KMS-11 (cell line): ENCODE data around the gene SLC20A1.
"Not testable (repeated sequence)": the region's sequence is repeated elsewhere in the genome, so short reads cannot be mapped to it uniquely, and the experiment has no call there.

Source experiments
- H2AFZ ChIP-seq: fragments of 200-600 bp; sonication (generic); 2 replicates; pipeline ENCODE4 v1.6.1; 2016; ENCODE audit warnings: antibody characterized with exemption, mixed run types, low read depth
- H3K27ac ChIP-seq: fragments of 200-600 bp; sonication (generic); 2 replicates; pipeline ENCODE4 v1.6.1; 2016; ENCODE audit warnings: mild to moderate bottlenecking, mixed run types
- H3K27me3 ChIP-seq: fragments of 200-600 bp; sonication (generic); 2 replicates; pipeline ENCODE4 v1.6.1; 2017; ENCODE audit warnings: mild to moderate bottlenecking, low read depth, mixed run types, moderate library complexity; ENCODE audit not compliant: insufficient read depth
- H3K36me3 ChIP-seq: fragments of 200-600 bp; sonication (generic); 2 replicates; pipeline ENCODE4 v1.6.1; 2017; ENCODE audit warnings: mild to moderate bottlenecking, mixed run types; ENCODE audit not compliant: insufficient read depth
- H3K4me1 ChIP-seq: fragments of 200-600 bp; sonication (generic); 2 replicates; pipeline ENCODE4 v1.6.1; 2016; ENCODE audit warnings: mild to moderate bottlenecking, low read depth, mixed run types; ENCODE audit not compliant: poor library complexity, severe bottlenecking
- H3K4me2 ChIP-seq: fragments of 200-600 bp; sonication (generic); 2 replicates; pipeline ENCODE4 v1.7.0; 2016; ENCODE audit warnings: mild to moderate bottlenecking, mixed run types
- H3K4me3 ChIP-seq: fragments of 200-600 bp; sonication (generic); IDR thresholded peaks from 2 replicates; pipeline ENCODE4 v1.6.1; 2017; ENCODE audit warnings: low read depth, low read length, mixed read lengths; ENCODE audit not compliant: insufficient read depth
- H3K79me2 ChIP-seq: fragments of 200-600 bp; sonication (generic); 2 replicates; pipeline ENCODE4 v1.6.1; 2016; ENCODE audit warnings: low read depth, mixed run types; ENCODE audit not compliant: insufficient read depth
- H3K9ac ChIP-seq: fragments of 200-600 bp; sonication (generic); 2 replicates; pipeline ENCODE4 v1.6.1; 2016; ENCODE audit warnings: mild to moderate bottlenecking, mixed run types
- H4K20me1 ChIP-seq: fragments of 200-600 bp; sonication (generic); 2 replicates; pipeline ENCODE4 v1.6.1; 2016; ENCODE audit warnings: mild to moderate bottlenecking, mixed run types; ENCODE audit not compliant: insufficient read depth
- CTCF ChIP-seq: fragments of 200-600 bp; sonication (generic); conservative IDR thresholded peaks from 2 replicates; pipeline ENCODE4 v1.6.1; 2017; ENCODE audit warnings: low read depth, mild to moderate bottlenecking, antibody characterized with exemption, low read length, moderate library complexity, mixed read lengths

The SLC20A1 gene

GRCh38 chr2:112705575-112705974 lies 59.8 kb downstream of the SLC20A1 start:
- H2AFZ ChIP-seq = no peak overlapping the region
- H3K4me3 ChIP-seq = no peak overlapping the region
- no peaks in the 10 kb centered on the region for H4K20me1 ChIP-seq
- H3K9ac ChIP-seq = no peak overlapping the region
- TF ChIP-seq CTCF = no peak
- no peak overlapping the region for H3K4me2 ChIP-seq
- no peaks in the 10 kb centered on the region for H3K4me1 ChIP-seq
- no peak overlapping the region for H3K27ac ChIP-seq
- H3K79me2 ChIP-seq = no peaks in the 10 kb centered on the region
- H3K27me3 ChIP-seq = no peaks in the 10 kb centered on the region
- H3K36me3 ChIP-seq = no peaks in the 10 kb centered on the region

GRCh38 chr2:112706170-112706664 lies 60.5 kb downstream of the SLC20A1 start:
- no peak for TF ChIP-seq CTCF
- H3K9ac ChIP-seq = no peak overlapping the region
- no peak overlapping the region for H3K27ac ChIP-seq
- H3K4me1 ChIP-seq = no peaks in the 10 kb centered on the region
- no peak overlapping the region for H2AFZ ChIP-seq
- no peaks in the 10 kb centered on the region for H3K79me2 ChIP-seq
- no peak overlapping the region for H3K4me2 ChIP-seq
- no peak overlapping the region for H3K4me3 ChIP-seq
- H3K27me3 ChIP-seq = no peaks in the 10 kb centered on the region
- no peaks in the 10 kb centered on the region for H3K36me3 ChIP-seq
- no peaks in the 10 kb centered on the region for H4K20me1 ChIP-seq

- not testable (repeated sequence) for H3K4me2 ChIP-seq, H3K4me1 ChIP-seq, H3K27ac ChIP-seq, H4K20me1 ChIP-seq, H3K4me3 ChIP-seq, H3K9ac ChIP-seq, H3K36me3 ChIP-seq, H2AFZ ChIP-seq, H3K79me2 ChIP-seq, H3K27me3 ChIP-seq
Measured at GRCh38 chr2:112706947-112707346, 61.2 kb downstream of the SLC20A1 start.

GRCh38 chr2:112708968-112709367 lies 63.2 kb downstream of the SLC20A1 start:
- H3K4me1 ChIP-seq = no peaks in the 10 kb centered on the region
- H3K4me3 ChIP-seq = no peak overlapping the region
- H2AFZ ChIP-seq = no peak overlapping the region
- H4K20me1 ChIP-seq = no peaks in the 10 kb centered on the region
- H3K27ac ChIP-seq = no peak overlapping the region
- H3K27me3 ChIP-seq = no peaks in the 10 kb centered on the region
- no peak overlapping the region for H3K4me2 ChIP-seq
- no peaks in the 10 kb centered on the region for H3K79me2 ChIP-seq
- no peak overlapping the region for H3K9ac ChIP-seq
- H3K36me3 ChIP-seq = no peaks in the 10 kb centered on the region
- TF ChIP-seq CTCF = no peak

GRCh38 chr2:112709703-112710102 lies 64.0 kb downstream of the SLC20A1 start:
- Histone ChIP-seq H4K20me1 (no peaks in the 10 kb centered on the region), H2AFZ (no peak overlapping the region), H3K4me3 (no peak overlapping the region), H3K27ac (no peak overlapping the region), H3K36me3 (no peaks in the 10 kb centered on the region), H3K27me3 (no peaks in the 10 kb centered on the region), H3K4me2 (no peak overlapping the region), H3K79me2 (no peaks in the 10 kb centered on the region), H3K4me1 (no peaks in the 10 kb centered on the region), H3K9ac (no peak overlapping the region)
- TF ChIP-seq CTCF = no peak
